GM19324 (cell line): Measurements from ENCODE around the gene GALNT1.

Experiments
- ATAC-seq: cut with Tn5 transposase; IDR thresholded peaks from one replicate; pipeline ENCODE4 v1.9.1; 2021; ENCODE audit warnings: mild to moderate bottlenecking, moderate library complexity; ENCODE audit not compliant: unreplicated experiment, low FRiP score

Gene GALNT1

DNA sequence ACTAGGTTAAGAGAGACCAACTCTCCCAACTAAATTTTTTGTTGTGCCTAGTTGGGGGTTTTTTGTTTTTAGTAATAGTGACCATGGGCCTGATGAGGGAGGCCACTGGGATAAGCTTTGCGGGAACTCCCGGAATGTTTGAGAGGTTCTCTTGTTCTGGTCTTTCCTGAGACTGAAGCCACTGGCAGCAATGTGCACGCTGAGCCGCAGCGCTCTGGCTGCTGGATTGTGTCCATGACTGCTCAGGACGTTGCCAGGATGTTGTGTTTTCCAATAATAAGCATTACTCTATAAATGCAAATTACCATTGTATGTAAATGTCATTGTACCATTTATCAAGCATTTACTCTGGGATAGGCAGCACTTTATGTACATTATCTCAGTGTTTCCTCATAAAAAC, 126.1 kb downstream of the GALNT1 start:
- no peak for ATAC-seq

DNA sequence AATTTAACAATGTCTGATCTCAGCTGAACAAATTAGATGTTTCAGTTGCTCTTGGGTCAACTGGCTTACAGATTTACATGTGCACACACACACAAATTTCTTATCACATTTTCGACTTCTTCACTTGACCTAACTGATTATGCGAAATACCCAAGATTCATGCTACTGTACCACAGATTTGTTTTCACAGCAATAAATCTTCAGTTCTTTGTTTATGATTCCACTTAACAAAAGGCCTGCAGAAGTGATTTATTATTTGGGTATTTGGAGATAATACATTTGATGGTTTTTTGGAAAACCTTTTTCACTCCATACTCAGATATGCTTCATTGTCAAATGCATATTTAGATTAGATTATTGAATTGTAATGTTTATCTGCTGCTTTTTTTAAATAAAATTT, 129.0 kb downstream of the GALNT1 start:
- ATAC-seq, result no peak

DNA sequence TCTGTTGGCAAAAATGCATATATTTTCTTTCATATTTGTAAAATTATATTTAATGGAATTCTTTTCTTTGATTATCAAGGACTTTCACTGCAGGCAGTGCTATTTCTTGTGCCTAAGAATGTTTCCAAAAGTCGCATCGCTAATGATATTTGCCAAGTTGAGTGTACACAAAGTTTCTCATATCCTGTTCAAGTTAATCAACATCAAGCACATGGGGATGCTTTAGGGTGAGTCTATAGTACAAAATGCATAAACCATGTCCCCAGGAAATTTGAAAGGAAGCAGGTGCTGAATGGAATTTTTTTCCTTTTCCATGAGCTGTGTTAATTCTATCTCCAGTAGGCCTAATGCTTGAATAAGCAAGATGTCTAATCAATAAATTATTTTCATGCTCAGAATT, 129.7 kb downstream of the GALNT1 start:
- ATAC-seq, result no peak

DNA sequence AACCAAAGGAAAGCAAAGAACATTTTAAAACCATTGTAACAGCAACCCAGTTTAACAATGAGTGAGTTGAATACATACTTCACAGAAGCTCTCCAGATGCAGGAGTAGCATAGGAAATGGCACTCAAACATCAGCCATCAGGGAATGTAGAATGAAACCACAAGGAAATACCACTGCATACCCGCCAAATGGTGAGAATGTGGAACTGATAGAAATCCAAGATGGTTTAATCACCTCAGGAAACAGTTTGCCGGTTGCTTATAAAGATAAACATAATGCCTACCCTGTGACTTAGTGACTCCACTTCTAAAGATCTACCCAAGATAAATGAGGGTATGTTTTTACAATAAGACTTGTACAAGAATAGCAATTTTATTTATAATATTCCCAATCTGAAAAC, 132.0 kb downstream of the GALNT1 start:
- no peak for ATAC-seq

DNA sequence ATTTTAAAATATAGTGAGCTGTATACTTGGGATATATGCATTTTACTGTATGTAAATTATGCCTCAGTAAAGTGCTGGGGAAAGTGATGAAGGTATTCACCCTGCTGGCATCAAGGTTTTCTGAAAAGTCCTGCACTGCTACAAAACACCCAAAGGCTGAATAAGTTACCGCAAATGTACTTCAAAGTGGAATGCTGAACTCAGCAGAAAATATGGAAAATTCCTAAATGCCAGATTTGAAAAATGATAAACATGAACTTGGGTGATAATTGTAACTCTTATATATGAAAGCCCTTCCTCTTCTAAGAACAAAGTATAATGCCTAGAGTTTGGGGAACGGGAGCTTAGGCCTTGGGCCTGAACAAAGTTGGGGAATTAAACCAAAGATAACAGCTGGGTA, 133.0 kb downstream of the GALNT1 start:
- no peak for ATAC-seq

DNA sequence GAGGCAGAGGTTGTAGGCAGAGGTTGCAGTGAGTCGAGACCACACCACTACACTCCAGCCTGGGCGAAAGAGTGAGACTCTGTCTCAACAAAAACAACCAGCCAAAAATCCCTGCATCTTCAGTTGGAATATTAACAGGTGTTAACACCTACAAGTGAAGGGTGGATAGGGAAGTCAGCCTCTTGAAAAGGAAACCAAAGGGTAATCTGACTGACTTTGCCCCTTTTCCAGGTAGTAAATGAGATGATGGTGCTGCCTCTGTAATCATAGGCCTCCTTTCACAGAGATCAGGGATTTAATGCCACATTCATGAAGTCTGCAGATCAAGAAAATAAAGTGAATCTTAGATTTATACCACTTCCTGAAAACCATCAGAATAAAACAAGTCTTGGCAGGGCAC, 133.6 kb downstream of the GALNT1 start:
- ATAC-seq, result no peak

DNA sequence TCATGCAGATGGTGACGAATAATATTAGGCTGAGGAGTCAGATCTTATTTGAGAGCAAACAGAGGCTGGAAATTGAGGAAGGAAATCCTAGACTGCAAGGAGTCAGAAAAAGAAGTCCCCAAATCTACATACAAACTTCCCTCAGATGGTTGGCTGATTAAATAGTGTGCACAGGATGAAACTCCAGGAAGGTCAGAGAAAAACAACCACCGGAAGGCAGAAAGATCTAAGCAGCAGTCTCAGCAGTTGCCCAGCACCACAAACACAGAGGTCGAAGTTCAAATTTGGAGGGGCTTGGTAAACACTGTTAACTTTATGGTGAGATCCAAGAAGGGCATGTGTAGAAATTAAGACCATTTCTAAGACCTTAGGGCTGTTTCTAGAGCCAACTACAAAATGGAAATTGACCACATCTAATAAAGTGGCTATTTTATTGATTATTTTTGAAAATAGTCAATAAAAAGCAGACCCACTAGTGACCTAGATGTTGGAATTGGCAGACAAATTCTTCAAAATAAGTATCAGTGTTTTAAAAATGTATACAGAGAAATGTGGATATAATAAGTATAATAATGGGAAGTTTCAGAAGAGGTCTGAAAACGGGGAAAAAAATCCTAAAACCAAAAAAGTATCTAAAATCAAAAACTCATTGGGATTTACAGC, 134.8 kb downstream of the GALNT1 start:
- ATAC-seq, result no peak

DNA sequence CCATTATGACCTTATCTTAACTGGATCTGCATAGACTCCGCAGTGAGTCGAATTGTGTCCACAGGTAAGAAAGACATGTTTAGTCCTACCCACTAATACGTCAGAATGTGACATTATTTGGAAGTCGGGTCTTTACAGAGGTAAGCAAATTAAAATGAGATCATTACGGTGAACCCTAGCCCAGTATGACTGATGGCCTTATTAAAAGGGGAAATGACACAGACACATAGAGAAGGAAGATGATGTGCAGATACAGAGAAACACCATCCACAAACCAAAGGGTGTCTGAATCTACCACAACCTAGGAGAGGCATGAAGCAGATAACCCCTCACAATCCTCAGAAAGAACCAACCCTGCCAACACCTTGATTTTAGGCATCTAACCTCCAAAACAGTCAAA, 135.6 kb downstream of the GALNT1 start:
- ATAC-seq, result no peak

DNA sequence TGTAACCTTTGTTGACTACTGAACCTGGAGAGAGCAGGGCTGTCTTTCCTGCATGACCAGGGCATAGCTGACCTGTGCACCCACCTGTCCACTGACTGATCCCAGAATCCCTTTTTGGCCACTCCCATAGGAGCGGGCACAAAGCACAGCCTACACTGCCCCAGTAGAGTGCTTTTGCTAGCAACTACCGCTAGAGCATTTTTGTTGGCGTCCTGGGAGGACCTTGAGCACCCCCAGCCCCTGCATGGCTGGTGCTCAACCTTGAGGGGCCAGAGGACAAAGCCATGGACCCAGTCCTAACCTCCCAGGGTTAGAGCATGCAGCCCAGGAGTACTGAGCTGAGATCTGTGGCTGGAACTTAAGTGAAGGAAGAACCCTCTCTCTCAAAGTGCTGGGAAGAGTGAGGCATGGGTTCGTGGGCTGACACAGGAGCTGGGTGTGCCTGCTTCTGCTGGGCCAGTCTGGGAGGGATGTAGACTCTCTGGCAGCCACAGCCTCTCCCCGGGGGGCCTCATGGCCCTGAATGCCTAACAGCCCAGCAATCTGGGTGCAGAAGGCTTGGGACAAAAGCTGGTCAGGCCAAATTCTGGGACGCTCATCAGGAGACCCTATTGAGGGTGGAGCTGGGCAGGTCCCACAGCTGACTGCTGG, 140.0 kb downstream of the GALNT1 start:
- ATAC-seq, result no peak

DNA sequence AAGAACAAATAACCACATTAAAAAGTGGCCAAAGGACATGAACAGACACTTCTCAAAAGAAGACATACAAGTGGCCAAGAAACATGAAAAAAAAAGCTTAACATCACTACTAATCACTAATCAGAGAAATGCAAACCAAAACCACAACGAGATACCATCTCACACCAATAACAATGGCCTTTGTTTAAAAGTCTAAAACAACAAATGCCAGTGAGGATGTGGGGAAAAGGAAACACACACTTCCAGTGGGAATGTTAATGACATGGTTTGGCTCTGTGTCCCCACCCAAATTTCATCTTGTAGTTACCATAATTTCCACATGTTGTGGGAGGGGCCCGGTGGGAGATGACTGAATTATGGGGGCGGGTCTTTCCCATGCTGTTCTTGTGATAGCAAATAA, 147.1 kb downstream of the GALNT1 start:
- ATAC-seq, result no peak

DNA sequence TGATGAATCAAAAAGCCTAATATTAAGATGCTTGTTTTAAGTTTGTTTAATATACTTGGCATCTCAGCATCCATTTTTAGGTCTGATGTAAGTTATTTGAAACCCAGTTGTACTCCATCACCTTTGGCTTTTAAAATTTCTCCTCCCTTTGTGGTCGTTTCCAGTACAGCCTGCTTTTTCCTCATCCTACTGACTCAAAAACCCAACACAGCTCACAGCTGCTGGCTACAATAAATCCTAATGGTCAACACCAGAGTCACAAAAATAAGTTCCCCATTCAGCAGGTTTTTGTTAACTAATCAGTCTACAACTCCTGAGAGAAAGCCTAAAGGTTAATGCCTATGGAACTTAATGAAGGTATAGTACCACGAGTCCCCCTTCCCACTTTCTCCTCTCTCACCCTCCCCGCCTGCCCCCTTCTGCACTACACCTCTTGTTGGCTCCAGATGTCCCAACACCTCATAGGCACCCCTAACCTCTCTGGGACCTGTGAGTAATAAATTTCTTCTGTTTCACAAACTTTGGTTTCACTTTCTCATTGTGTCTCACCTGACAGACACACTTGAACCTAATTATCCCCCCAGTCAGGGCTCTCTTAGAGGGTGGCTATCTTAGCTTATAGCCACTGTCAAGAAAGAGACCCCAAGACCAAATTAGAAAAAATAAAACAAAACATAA, 148.6 kb downstream of the GALNT1 start:
- no peak for ATAC-seq

DNA sequence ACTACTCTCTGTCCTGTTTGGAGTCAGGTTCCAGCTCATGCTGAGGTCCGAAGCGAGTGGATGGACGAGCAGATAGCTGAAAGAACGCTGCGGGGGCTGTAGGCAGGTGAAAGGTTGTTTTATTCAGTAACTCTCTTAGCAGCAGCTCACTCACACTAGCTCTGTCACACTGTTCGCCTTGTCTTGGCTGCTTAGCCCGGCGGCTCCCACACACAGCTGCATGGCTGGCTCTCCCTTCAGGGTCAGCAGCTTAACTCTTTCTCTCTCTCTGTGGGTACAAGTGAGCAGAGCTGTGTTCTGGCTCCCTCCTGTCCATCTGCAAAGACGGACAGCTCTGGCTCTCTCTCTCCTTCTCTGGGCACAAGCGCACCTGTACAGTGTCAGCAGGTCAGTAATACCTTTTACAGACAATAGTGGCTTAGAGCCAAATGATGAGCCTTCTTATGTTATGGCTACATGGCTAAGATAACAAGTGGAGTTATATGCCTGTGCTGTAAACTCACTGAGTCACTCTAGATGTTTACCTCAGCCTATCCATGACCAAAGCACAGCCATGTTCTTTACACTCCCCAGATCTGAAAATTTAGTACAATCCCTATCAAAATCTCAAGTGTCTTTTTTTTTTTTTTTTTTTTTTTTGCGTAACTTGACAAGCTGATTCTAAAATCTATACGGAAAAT, 149.3 kb downstream of the GALNT1 start:
- ATAC-seq, result no peak

DNA sequence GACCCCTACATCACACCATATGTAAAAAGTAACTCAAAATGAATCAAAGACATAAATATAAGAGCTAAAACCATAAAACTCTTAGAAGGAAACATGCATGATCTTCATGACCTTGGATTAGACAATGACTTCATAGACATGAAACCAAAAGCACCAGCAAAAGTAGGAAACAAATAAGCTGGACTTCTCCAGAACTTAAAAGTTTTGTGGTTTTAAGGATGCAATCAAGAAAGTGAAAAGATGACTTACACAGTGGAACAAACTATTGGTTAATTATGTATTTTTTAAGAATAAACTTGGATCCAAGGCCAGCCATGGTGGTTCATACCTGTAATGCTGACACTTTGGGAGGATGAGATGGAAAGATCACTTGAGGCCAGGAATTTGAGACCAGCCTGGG, 150.2 kb downstream of the GALNT1 start:
- no peak for ATAC-seq

DNA sequence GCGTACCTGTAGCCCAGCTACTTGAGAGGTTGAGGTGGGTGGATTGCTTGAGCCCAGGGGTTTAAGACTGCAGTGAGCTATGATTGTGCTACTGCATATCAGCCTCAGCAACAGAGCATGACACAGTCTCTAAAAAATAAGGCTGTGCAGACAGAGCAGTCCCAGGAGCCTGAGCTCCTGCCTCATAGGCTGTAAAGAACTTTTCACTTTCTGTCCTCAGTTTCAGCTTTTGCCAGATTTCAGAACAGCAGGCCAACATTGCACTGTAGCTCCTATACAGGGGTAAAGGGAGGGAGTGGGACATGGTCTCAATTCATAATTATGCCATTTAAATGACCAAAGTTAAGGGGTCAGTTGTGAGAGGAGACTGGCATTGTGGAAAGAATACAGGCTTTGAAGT, 150.6 kb downstream of the GALNT1 start:
- ATAC-seq, result no peak

DNA sequence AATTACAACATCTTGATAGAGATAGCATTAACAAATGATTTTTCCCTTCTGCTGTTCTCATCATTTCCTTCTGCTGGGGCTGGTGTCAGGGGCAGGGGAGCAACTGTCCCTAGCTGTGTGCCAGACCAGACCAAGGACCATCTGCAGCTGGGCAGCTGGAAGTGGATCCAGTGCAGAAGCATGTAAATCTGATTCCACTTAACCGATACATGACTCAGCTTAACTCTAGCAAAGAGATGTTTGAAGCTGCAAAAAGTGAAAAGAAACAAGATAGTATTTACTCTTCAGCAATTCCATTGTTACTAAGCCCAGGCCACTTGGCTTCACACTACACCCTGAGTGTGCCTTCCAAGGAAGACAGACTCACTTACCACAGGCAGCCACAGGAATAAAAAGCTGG, 151.1 kb downstream of the GALNT1 start:
- no peak for ATAC-seq

DNA sequence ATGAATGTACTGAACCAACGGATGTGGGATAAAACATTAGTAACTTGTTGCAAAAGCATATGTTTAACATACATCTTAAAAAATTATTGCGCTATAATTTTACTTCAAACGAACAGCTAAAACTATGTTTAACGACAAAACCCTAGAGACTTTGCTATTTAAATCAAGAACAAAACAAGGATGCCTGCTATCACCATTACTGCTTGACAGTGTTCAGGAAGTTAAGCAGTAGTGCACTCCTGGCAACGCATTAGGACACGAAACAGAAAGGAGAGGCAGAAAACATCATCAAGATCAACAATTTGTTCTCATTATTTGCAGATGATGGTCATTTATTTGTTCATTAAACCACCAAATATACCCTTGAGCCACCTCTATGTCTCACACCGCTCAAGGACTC, 151.9 kb downstream of the GALNT1 start:
- ATAC-seq, result no peak

DNA sequence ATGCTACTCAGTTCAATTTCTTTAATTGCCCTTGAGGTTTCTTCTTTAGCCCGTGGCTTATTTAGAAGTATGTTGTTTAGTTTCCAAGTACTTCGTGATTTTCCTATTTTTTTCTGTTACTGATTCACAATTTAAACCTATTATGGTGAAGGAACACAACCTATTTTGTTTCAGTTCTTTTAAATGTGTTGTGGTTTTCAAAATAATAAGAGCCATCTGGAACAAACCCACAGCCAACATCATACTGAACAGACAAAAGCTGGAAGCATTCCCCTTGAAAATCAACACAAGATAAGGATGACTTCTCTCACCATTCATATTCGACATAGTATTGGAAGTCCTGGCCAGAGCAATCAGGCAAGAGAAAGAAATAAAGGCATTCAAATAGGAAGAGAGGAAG, 155.2 kb downstream of the GALNT1 start:
- ATAC-seq, result no peak

DNA sequence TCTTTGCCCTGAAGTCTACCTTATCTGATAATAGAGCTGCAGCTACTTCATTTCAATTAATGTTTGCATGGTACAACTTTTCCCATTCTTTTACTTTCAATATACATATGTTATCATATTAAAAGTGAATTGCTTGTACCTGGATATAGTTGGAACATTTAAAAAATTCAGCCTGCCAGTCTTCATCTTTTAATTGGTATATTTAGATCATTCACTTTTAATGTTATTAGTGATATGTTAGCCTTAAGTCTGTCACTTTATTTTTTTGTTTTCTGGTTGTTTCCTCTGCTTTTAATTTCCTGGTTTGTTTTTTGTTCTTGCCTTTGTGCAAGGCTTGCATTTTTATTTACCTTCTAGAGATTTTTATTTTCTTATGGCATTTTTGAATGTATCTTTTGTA, 158.2 kb downstream of the GALNT1 start:
- no peak for ATAC-seq

DNA sequence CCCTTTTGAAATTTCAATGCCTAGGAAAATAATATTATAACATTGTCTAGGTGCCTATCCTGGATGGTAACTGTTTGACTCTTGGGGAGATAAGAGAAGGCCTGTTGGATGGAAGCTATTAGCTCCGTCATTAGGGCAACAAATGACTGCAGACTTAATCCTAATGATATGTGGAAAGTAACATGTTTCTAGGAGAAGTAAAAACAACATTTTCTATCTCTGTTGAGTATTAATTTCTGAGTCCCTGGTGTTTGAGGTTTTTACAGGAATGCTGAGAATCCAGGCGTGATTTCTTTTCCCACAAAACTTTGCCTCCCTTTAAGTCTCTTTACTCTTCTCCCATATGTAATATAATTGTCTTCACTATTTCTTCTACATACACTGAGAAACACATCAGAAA, 159.1 kb downstream of the GALNT1 start:
- no peak for ATAC-seq

DNA sequence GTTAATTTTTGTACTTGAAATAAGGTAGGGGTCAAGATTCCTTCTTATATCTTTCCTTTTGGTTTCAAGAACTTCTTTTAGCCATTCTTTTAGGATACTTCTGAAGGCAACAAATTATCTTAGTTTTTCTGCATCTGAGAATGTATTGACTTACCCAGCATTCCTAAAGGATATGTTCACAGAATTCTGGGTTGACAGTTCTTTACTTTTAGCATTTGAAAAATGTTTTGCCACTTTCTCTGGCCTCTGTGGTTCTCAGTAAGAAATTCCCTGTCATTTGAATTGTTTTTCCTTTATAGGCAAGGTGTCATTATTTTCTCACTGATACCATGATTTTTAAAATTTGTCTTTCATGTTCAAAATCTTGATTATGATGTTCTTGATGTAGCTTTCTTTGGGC, 162.4 kb downstream of the GALNT1 start:
- ATAC-seq, result no peak

DNA sequence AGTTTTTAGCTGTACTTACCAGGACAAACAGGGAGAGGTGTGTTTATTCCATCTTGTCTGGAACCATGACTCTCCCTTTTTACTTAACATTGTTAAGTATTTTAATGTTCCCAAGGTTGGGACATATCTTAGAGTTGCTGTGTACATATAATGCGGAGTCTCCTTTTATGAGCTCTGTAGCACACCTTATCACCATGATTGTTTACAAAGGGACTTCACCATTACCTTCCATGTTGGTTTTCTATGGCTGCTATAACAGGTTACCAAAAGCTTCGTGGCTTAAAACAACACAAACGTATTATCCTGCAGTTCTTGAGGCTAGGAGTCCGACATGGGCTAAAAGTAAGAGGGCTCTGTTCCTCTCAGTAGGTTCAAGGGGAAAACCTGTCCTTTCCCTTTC, 164.3 kb downstream of the GALNT1 start:
- ATAC-seq, result no peak
